Activated CD4-positive, alpha-beta T cell treated with anti-CD3 and anti-CD28 coated beads, Interleukin-2, amount 50 U/mL, for 24 hours (primary cell): ENCODE measurements around the gene SYTL2.
"Not testable (repeated sequence)": the region's sequence is repeated elsewhere in the genome, so short reads cannot be mapped to it uniquely, and the experiment has no call there.

Experiments used
- DNase-seq, 2 donors: peaks; one replicate each; pipeline ENCODE4 v3.0.0-alpha.2; 2020; ENCODE audit warnings: low read depth in 1 of 2, low spot score in 1 of 2

Gene SYTL2

GRCh38 chr11:85698195-85698594 is 112.7 kb downstream of the SYTL2 start:
- no peak for DNase-seq

- no peak for DNase-seq
These were observed 113.2 kb downstream of the SYTL2 start for GRCh38 chr11:85697747-85698146.

- no peak for DNase-seq
These were observed 115.4 kb downstream of the SYTL2 start for GRCh38 chr11:85695546-85695945.

- DNase-seq: no peak
These were observed 116.5 kb downstream of the SYTL2 start for GRCh38 chr11:85694385-85694980.

GRCh38 chr11:85685820-85686459 is 125.0 kb downstream of the SYTL2 start, which contains the start of gene CCDC89:
Gene CCDC89, minus strand, starts transcription at chr11:85686195. Its CDS starts 65 bp downstream, at chr11:85686130.
- no peak for DNase-seq

- no peak for DNase-seq
These were observed 125.7 kb downstream of the SYTL2 start for GRCh38 chr11:85685125-85685819.

GRCh38 chr11:85682330-85683305 is 128.3 kb downstream of the SYTL2 start:
- peak; percentile 26 to 41 for DNase-seq

- DNase-seq: no peak
These were observed 130.0 kb downstream of the SYTL2 start for GRCh38 chr11:85680897-85681296.

- no peak for DNase-seq
These were observed 131.4 kb downstream of the SYTL2 start for GRCh38 chr11:85679576-85679975.

- no peak for DNase-seq
These were observed 137.5 kb downstream of the SYTL2 start for GRCh38 chr11:85673393-85673792.

GRCh38 chr11:85672105-85672902 is 138.6 kb downstream of the SYTL2 start:
- DNase-seq: no peak

GRCh38 chr11:85670949-85671663 is 139.8 kb downstream of the SYTL2 start:
- not testable (repeated sequence) for DNase-seq

- DNase-seq: no peak
These were observed 142.8 kb downstream of the SYTL2 start for GRCh38 chr11:85668157-85668556.

GRCh38 chr11:85666687-85667086 is 144.3 kb downstream of the SYTL2 start:
- DNase-seq: no peak

GRCh38 chr11:85665733-85666132 is 145.2 kb downstream of the SYTL2 start:
- no peak for DNase-seq

- peak; percentile 88 to 92 for DNase-seq
These were observed 146.1 kb downstream of the SYTL2 start, which contains the start of gene CREBZF for GRCh38 chr11:85664615-85665481. Gene CREBZF, minus strand, starts transcription at chr11:85665129. Its CDS starts 254 bp downstream, at chr11:85664875.

- peak; percentile 76 to 80 for DNase-seq
These were observed 147.0 kb downstream of the SYTL2 start for GRCh38 chr11:85663753-85664614.
